Activated CD4-positive, alpha-beta T cell treated with anti-CD3 and anti-CD28 coated beads, Interleukin-10, Interleukin-2, amounts not matched to agents 100 ng/mL and 50 ng/mL, durations not matched to agents 16 hours and 8 hours (primary cell): Measurements from ENCODE around the gene GALNT16.
"Not testable (repeated sequence)": the region's sequence is repeated elsewhere in the genome, so short reads cannot be mapped to it uniquely, and the experiment has no call there.

Experiments
- DNase-seq: peaks from one replicate; pipeline ENCODE4 v3.0.0-alpha.2; 2020

The GALNT16 gene

DNA sequence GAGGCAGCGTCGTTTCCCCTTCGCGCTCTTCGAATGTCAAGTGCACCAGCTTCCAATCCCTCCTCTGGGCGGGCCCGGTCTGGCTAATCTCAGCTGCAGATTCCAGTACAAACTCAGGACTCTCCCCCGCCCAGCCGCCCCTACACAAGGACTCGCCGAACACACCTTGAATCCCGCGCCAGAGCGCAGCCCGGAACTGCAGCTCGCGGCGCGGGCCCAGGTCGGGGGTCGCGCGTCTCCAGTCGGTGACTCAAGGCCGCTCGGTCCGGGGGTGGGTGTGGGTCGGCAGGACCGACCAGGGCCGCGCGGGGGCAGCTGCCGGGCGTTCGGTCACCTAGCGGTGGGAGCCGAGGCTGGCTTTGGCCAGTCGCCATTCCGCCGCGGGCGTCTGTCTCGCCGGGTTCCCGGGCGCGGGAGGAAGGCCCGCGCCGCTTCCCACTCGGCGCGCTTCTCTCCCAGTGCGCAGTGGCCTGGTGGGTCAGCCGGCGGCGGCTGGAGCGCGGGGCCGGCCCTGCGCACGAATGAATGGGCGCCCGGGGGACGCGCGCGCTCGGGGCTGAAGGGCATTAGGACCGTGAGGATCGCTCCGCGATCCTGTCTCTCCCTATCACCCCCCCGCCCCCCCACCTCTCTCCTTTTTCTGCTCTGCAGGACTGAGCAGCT lies at the start of gene GALNT16:
Gene GALNT16 (plus strand): TSS at position 632 of the 663 bp plus-strand sequence. CDS start 133 bp downstream, outside the sequence.
- DNase-seq, result no peak

DNA sequence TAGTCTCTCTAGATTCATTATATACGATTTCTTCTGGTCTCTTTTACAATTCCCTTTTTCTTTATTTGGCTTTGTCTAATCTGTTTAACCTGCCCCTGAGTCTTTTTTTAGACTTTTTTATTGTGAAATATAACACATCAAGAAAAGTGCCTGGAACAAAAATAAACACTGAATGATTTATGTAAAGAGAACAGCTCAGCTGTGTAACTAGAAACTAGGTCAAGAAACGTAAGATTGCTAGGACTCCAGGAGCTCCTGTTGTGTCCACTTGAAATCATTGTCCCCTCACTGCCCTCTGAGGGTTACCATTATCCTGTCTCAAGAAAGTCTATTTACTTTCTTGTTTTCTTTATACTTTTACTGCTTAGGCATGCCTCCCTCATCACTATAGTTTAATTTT lies 45.6 kb upstream of the GALNT16 start:
- no peak for DNase-seq

DNA sequence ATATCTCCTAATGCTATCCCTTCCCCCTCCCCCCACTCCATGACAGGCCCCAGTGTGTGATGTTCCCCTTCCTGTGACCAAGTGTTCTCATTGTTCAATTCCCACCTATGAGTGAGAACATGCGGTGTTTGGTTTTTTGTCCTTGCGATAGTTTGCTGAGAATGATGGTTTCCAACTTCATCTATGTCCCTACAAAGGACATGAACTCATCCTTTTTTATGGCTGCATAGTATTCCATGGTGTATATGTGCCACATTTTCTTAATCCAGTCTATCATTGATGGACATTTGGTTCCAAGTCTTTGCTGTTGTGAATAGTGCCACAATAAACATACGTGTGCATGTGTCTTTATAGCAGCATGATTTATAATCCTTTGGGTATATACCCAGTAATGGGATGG lies 42.3 kb upstream of the GALNT16 start:
- DNase-seq, result not testable (repeated sequence)

DNA sequence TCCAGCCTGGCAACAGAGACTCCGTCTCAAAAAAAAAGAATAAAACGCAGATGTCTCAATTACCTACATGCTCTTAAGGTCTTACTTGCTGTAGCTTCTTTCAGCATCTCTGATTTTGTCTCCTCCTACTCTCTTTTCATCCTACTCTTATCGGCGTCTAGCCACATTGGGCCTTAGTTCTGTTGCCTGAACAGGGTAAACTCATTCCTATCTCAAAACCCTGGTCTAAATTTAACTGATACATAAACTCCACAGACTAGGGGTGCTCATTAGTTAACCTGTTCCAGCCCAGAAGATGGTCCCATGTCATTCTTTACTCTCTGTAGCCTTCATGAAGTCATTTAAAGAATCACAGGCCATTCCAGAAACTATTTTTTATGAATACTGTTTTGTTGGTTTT lies 35.0 kb upstream of the GALNT16 start:
- no peak for DNase-seq

DNA sequence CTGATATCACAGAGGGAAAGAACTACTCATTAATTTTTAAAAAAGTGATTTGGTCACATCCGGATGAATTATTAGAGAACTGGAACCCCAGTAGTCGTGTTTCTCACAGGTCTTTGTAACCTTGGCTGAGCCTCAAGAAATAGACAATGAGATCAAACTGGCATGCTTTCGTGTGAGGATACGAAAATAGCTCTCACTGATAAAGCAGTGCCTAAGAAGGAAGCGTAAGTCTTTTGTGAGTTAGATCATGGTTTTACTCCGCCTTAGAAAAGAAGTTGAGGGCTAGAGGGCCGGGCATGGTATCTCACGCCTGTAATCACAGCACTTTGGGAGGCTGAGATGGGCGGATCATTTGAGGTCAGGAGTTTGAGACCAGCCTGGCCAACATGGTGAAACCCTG lies 33.8 kb upstream of the GALNT16 start:
- no peak for DNase-seq

DNA sequence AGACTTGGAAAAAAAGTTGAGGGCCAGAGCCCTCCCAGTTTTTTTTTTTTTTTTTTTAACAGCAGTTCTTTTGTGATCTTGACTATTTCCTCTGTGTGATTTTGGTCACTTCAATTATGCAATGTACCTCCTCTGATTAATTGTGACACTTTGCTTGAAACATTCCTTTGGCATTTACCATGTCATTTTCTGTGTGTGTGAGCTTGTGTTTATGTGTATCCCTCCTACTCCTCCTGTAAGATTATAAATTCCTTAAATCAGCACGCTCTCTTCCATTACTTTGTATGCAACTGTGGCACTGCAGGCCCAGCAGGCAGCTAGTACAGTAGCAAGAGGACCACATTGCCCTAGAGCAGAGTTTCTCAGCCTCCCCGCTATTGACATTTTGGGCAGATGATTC lies 33.2 kb upstream of the GALNT16 start:
- no peak for DNase-seq

DNA sequence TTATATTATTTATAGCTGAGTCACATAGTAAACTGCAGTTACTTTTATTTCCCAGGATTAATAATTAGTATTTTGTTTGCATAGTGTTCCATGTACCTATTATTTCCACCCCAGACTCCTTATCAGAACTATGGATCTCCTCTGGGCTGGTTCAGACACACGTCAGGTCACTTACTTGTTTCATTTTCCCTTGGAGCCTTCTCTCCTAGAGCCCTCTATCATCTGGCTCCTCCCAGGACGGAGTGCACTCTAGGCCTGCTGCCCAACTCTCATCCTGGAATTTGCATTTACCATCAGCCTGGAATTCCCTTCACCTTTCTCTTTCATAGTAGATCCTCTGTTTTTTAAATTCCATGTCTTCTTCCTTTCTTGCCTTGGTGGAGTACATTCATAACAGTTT lies 28.5 kb upstream of the GALNT16 start:
- no peak for DNase-seq

DNA sequence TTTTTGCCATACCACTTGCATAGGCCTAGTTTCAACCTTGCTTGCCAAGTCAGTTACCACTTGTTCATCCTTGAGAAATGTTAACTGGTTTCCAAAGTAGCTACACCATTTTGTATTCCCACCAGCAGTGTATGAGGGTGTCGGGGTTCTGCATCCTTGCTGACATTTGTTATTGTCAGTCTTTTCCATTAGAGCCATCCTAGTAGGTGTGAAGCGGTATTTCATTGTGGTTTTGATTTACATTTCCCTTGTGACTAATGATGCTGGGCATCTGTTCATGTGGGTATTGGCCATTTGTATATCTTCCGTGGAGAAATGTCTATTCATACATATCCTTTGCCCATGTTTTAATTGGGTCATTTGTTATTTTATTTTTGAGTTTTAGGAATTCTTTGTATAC lies 27.6 kb upstream of the GALNT16 start:
- no peak for DNase-seq

DNA sequence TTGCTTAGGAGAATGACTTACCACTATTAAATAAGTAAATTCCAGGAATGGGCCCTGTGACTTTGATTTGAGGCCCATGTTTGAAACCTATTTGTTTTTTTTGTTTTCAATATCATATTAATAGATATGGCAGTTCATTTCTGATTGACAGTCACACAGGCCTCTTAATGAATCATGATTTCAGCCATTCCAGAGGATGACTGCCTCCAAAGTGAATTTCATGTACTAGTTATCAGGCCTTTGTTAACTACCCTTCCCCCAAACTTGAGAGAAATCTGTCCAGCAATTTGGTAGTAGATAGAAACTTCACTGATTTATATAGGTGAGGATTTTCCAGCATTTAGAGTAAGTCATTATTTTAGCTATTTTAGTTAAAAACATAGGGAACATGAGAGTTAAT lies 25.9 kb upstream of the GALNT16 start:
- DNase-seq, result no peak

DNA sequence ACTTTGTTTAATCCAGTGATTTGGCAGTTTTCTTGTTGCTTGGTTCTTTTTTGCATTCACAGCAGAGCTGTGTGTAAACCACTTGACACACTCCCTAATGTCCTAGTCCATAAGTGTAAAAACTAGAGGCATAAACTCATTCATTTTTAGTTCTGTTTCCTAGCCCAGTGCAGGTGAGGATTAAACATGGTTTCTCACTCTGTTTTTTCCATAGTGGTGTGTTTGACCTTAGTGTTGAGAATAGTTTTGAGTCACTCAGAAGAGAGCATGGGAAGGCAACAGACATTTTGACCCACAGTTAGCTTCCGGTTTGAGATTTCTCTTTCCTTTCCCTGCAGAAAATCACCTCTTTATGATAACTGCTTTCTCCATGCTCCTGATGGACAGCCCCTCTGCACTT lies 24.2 kb upstream of the GALNT16 start:
- peak; percentile 36 for DNase-seq

DNA sequence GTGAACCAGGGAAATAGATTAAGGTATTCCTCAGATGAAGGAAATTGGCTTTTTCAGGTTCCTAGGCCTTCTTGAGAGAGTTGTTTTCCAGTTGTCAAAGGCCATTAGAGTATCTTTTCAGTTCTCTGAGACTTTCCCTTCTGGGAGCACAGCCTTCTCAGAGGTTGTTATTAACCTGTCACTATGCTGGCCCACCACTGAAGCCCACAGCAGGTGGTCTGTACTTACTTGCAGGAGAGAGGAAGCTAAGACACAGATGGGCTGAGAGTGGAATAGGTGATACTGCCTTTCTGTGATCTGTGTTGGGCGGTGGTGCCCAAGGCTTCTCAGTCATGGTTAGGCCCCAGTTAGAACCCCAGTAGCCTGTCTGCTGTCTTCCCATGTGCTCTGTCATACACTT lies 22.8 kb upstream of the GALNT16 start:
- DNase-seq, result no peak

DNA sequence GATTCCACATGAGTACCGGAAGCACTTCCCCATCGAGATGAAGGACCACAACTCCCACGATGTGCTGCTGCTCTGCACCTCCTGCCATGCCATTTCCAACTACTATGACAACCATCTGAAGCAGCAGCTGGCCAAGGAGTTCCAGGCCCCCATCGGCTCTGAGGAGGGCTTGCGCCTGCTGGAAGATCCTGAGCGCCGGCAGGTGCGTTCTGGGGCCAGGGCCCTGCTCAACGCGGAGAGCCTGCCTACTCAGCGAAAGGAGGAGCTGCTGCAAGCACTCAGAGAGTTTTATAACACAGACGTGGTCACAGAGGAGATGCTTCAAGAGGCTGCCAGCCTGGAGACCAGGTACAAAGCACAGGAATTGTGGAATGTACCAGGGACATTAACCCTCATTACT lies 22.4 kb upstream of the GALNT16 start:
- DNase-seq, result no peak

DNA sequence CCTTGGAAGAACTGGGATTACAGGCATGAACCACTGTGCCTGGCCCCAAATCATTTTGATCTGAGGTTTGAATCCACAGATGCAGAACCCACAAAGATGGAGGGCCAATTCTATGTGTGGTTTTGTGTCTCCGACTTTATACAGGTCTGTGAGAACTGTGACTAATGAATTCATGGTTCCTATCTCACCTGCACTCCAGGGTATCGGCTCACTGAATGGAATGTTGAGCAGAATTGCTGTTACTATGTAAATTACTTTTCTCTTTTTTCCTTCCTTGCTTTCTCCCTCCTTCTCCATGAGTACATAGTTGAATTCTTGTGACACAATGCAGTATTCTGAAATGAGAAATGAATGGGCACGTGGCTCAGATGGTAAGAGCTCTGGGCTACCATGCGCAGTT lies 21.1 kb upstream of the GALNT16 start:
- no peak for DNase-seq

DNA sequence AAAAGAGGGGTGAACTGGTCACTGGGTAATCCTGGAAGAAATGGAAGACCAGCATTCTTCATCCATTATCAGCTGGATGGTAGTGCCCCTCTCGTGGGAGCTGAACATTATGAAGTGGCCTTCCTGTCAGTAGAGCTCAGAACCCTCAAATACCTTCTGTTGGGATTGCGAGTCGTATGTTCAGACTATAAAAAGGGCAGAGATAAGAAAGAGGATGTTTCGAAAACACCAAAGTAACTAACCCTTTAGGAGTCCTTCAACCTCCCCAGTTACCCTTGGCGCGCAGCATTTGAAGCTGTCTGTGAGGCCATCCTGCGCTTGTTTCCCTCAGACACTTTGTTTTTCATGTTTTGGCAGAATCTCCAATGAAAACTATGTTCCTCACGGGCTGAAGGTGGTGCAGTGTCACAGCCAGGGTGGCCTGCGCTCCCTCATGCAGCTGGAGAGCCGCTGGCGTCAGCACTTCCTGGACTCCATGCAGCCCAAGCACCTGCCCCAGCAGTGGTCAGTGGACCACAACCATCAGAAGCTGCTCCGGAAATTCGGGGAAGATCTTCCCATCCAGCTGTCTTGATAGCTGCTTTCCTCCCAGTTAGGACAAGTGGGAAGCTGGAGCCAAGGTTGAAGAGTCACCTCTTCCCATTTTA lies 19.3 kb upstream of the GALNT16 start:
- no peak for DNase-seq

DNA sequence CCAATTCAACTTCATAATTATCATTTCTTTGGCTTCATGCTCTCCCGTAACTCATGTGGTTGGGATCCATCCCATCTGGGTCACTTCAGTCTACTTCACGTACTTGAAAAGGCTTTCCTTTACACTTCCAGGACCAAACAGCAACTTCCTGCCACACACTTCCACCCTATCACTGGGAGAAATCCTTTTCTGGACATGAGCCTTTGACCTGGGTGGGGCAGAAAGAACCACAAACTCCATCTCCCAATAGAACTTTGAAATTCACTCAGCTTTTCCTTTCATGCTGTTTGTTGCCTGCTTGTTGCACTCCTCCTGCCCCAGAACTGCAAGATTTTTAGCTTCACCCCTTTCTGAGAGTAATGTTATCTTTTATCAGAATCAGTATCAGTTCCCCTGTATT lies 18.4 kb upstream of the GALNT16 start:
- DNase-seq, result no peak

DNA sequence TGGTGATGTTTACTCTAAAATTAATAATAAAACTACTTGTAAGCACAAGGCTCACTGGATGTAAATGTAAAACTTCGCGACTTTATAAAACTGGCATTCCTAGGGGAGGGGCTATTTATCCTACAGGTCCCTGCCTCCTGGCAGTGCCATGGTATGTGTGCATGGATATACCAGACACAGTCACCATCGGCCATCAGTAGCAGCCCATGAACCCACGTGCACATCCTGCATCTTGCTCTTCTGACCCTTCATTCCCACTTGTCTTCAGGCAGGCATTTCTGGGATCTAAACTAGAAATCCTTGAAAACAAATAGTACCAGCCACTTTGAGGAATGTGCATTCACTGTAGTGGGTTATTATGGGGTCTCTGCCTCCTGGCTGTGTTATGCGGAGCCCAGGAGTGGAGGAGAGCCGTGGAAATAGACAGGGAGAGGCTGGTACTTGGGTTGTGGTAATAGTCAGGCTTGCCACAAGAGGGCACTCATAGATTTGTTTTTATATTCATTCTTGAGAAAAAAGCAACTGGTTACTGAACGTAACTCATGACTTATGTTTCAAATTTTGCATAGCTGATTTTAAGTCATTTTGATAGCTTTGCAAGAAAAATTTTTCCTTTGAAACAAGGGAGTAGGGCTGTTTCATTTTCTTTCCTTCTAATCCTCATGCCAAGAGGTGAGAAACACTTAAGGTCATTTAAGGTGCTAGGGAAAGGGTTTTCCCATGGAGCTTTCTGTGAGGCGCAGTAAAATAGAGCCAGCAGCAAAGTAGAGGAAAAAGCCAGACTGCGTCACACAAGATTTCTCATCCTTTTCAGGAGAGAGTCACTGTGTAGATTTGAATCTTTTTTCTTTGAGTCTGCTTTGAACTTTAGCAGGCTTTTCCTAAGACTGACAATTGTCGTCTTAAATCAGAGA lies 17.4 kb upstream of the GALNT16 start:
- peak; percentile 62 for DNase-seq

DNA sequence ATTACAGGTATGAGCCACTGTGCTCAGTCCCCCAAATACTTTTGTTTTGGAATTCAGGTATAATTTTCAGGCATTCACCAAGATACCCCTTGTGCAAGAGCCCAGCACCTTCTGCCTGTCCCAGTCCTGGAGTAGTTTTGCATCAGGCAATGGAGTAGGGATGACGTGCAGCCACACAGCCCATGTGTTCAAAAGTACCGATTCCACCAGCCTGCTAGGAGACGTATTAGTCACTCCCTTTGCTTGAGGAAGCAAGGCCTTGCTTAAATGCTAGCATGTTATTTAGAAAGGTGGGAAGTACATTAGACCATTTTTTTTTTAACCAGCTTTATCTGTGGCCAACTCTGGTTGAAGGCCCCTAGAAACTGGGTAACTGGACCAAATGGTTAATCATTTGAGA lies 15.0 kb upstream of the GALNT16 start:
- no peak for DNase-seq

DNA sequence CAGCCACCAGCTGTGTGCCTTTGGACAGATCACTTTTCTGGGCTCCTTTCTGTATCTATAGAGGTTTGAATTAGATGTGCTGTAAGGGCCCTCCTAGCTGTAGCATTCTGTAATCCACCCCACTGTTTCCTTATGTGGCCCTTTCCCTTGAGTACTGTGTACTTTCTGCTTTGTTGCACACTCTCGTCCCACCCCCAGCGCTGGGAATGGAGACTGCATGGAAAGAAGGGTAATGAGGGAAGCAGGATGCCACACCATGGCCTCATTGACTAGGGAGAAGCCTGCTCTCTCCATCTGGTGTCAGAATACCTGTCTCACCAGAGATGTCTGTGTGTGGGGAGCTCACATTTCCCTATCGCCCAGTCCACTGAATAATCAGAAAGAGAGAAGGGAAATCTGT lies 13.6 kb upstream of the GALNT16 start:
- no peak for DNase-seq

DNA sequence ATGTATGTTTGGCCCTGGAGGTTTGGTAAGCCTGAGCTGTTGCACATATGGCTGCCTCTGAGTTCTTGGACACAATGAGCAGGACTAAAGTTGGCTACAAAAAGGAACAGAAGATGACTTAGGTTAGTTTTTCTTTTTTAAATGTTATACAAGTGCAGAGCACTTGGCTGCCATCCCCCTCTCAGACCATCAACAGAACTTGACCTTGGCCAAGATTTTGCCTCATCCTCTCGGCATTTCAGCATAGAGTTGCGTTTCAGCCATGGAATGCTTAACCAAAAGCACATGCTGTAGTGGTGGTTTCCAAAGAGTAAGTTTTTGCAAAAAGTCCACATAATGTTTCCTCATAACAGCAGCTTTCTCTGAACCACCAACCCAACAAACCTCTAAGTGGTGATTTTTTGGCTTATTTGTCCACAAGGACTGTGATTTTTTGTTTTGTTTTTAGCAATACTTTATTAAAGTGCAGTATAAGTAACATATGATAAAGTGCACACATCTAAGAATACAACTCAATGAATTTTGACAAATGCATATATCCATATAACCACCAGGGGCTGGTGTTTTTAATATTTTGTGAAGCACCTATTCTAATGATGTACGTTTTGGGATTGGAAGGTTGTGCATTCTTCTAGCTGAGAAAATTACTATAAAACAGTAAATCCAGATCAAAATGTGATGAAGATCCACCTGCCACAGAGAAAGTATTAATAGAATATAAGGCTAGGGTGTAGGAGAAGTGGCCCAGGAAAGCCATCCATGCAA lies 12.1 kb upstream of the GALNT16 start:
- DNase-seq, result no peak

DNA sequence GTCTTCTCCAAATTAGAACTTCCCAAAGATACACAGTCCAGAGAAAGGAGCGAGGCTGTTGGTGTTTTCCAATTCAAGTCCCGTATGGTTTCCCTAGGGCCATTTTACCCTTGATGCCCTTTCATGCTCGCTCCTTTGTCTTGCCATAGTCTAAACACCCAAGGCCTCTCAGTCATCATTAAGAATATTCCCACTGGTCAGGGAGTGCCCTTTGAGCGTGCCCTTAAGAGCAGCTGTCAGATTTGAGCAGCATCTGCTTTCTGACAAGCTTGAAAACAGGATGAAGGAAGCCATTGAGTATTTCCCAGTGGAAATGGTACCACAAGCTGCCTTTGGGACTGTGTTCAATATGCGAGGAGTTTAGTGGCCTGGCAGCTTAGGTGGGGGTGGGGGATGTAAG lies 10.4 kb upstream of the GALNT16 start:
- DNase-seq, result no peak

DNA sequence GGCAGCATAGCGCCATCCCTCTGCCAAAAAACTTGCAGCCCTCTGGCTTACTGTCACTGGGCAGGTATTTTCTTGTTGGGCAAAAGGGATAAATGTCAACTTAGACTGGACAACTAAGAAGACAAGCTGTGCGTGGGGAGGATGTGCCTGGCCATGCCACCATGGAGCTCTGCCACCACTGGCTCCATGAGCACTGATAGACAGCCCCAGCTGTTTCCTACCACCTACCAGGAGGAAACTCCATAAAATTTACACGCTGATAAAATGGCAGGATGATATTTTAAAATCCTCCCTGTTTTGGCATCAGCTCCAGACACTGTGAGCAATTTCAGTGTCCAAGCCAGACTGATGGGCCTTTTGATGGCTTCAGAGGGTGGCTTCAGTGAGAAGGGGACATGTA lies 7.1 kb upstream of the GALNT16 start:
- DNase-seq, result no peak

DNA sequence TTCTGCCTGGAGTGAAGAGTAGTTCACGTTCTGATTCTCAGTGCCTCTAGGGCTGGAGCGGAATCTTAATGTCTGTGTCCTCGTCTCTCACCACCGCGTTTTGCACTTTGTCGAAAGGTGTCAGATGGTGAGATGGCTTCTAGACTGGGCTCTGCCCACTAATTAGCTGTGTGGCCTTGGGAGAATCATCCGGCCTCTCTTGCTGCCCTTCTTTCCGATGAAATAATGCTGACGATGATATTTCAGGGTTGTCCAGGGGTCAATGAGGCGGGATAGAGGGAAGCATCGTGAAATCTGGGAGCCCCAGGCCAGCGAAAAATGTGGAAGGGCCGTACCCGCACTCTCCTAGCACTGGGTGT lies 811 bp upstream of the GALNT16 start:
- DNase-seq, result no peak

DNA sequence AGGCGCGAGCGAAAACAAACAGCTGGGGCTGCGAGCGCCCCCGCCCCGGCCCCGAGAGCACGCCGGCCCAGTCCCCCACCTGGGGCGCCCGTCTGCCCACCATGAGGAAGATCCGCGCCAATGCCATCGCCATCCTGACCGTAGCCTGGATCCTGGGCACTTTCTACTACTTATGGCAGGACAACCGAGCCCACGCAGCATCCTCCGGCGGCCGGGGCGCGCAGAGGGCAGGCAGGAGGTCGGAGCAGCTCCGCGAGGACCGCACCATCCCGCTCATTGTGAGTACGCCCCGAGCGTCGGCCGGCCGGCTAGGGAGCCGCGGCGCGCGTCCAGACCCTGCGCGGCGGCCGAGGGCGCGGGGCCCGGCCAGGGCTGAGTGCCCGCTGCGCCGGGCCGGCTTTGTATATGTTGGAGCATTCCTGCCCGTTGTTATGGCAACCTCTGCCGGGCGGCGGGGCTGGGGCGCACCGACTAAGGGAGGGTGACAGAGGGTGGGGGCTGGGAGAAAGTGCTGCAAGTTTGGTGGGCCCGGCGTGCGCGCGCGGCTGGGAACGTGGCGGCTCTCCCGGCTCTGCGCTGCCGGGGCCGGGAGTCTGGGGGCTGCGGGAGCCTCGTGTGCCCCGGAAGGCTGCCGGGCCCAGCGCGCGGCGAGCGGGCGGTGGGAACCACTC lies 367 bp downstream of the GALNT16 start:
- DNase-seq, result peak; percentile 11
